Left lung (tissue), 10 donors: ENCODE data around the gene PSMD7. TPM values are rescaled to one million over a fixed set of nuclear protein-coding genes. Genes with fewer than 3 reads are reported as not detected.

Source experiments
- ATAC-seq: fragments of 200-7000 bp; cut with Tn5 transposase; one replicate; pipeline ENCODE4 v1.9.1; 2020; ENCODE audit warnings: moderate library complexity
- DNase-seq, 4 donors: peaks; one replicate each; pipeline ENCODE4 v3.0.0-alpha.2; 2013 to 2020
- H3K27ac ChIP-seq, 2 donors: fragments of 200-600 bp; sonication (generic) in 1 of 2; one replicate each; pipeline versions ENCODE4 v1.5.0 to v1.8.0; 2020 to 2021
- H3K27me3 ChIP-seq, 2 donors: fragments of 200-600 bp; sonication (generic) in 1 of 2; one replicate each; pipeline versions ENCODE4 v1.5.0 to v1.8.0; 2020 to 2021
- H3K36me3 ChIP-seq, 2 donors: fragments of 200-600 bp; sonication (generic) in 1 of 2; one replicate each; pipeline versions ENCODE4 v1.5.0 to v1.8.0; 2020 to 2021
- H3K4me1 ChIP-seq, 2 donors: fragments of 200-600 bp; one replicate each; pipeline ENCODE4 v1.8.0; 2021
- H3K4me3 ChIP-seq, 2 donors: fragments of 200-600 bp; sonication (generic) in 1 of 2; one replicate each; pipeline versions ENCODE4 v1.5.0 to v1.8.0; 2020 to 2021; ENCODE audit warnings: mild to moderate bottlenecking in 1 of 2
- H3K9me3 ChIP-seq, 2 donors: fragments of 200-600 bp; sonication (generic) in 1 of 2; one replicate each; pipeline versions ENCODE4 v1.5.0 to v1.8.0; 2020 to 2021
- CTCF ChIP-seq, 2 donors: fragments of 200-600 bp; sonication (generic) in 1 of 2; IDR thresholded peaks; one replicate each; pipeline versions ENCODE4 v1.5.0 to v1.8.0; 2021; ENCODE audit warnings: antibody characterized with exemption in 2 of 2
- intact Hi-C, 2 donors: fragments of 100-400 bp; cut with DNase I; formaldehyde crosslinking; loops; one replicate each; pipeline versions ENCODE4 v1.11.2 to v1.14.2; 2022
- polyA plus RNA-seq, 6 donors: library from polyadenylated mRNA; unstranded; fragments of 120-200 nt; gene quantifications; one replicate each; pipeline ENCODE4 v1.2.1, GENCODE V29; 2013; ENCODE audit not compliant: insufficient read length in 6 of 6
- total RNA-seq, 2 donors: library from RNA; stranded (reverse); fragmentation: NEBNext Ultra II Directional; extraction: Animal tissue kit (Norgen Biotek cat#: 25700); gene quantifications; one replicate each; pipeline ENCODE4 v1.2.1, GENCODE V29; 2021
- donor health status: DM: no; HTN: yes; CAD: no.
- donor health status: DM: no; HTN: no; CAD: no.

The PSMD7 gene
- total and polyA plus RNA-seq, 8 donors: 50.8 to 85.3 (median 81.1) TPM

GRCh38 chr16:74305978-74306784 is 9.6 kb downstream of the PSMD7 start:
- Histone ChIP-seq H3K9me3 (no peaks in the 10 kb centered on the region), H3K4me3 (no peak overlapping the region), H3K36me3 (peaks cover 10 to 68% of the 10 kb centered on the region in 2 donors), H3K4me1 (no peaks in the 10 kb centered on the region), H3K27ac (no peak overlapping the region), H3K27me3 (no peaks in the 10 kb centered on the region)
- intact Hi-C loops: loop anchor here in 1 of 2 donors (10.0 kb wide), 1 partner anchor 129 kb away; no protein-coding TSS in a partner anchor
- TF ChIP-seq CTCF (IDR thresholded peaks at IDR 0.05): no peak
- DNase-seq: no peak
- no peak for ATAC-seq

- ATAC-seq: no peak
- TF ChIP-seq CTCF (IDR thresholded peaks at IDR 0.05): no peak
- no peak for DNase-seq
- peaks cover 8 to 56% of the 10 kb centered on the region in 2 donors for H3K36me3 ChIP-seq
- no peaks in the 10 kb centered on the region for H3K4me1 ChIP-seq
- H3K9me3 ChIP-seq: no peaks in the 10 kb centered on the region
- no peaks in the 10 kb centered on the region for H3K27me3 ChIP-seq
- intact Hi-C loops: loop anchor here in 1 of 2 donors (10.0 kb wide), 1 partner anchor 127 kb away; no protein-coding TSS in a partner anchor
- no peak overlapping the region for H3K27ac ChIP-seq
- H3K4me3 ChIP-seq: no peak overlapping the region
Observed at GRCh38 chr16:74307383-74307782, 10.8 kb downstream of the PSMD7 start.

- H3K36me3 ChIP-seq: peaks cover 0 to 29% of the 10 kb centered on the region in 2 donors
- H3K27ac ChIP-seq: no peak overlapping the region
- no peak overlapping the region for H3K4me3 ChIP-seq
- H3K9me3 ChIP-seq: no peaks in the 10 kb centered on the region
- peak in 2 of 4 donors; percentile 9 to 48 for DNase-seq
- intact Hi-C loops: loop anchor here in 1 of 2 donors (10.0 kb wide), 1 partner anchor 125 kb away; no protein-coding TSS in a partner anchor
- H3K27me3 ChIP-seq: no peaks in the 10 kb centered on the region
- peak; percentile 83 for ATAC-seq
- TF ChIP-seq CTCF (IDR thresholded peaks at IDR 0.05): peak; percentile 54 to 56
- H3K4me1 ChIP-seq: no peaks in the 10 kb centered on the region
Observed at GRCh38 chr16:74309789-74310781, 13.5 kb downstream of the PSMD7 start.

GRCh38 chr16:74315059-74315458 is 18.4 kb downstream of the PSMD7 start:
- H3K4me3 ChIP-seq: no peak overlapping the region
- no peaks in the 10 kb centered on the region for H3K4me1 ChIP-seq
- DNase-seq (no peak), ATAC-seq (no peak)
- no peak overlapping the region for H3K27ac ChIP-seq
- intact Hi-C loops: no loop called here
- H3K9me3 ChIP-seq: no peaks in the 10 kb centered on the region
- TF ChIP-seq CTCF (IDR thresholded peaks at IDR 0.05): no peak
- H3K27me3 ChIP-seq: no peaks in the 10 kb centered on the region
- H3K36me3 ChIP-seq: no peaks in the 10 kb centered on the region
